ENCODE results near the gene PELI2. TPM values are rescaled to one million over a fixed set of nuclear protein-coding genes. Genes with fewer than 3 reads are reported as not detected.

Gene PELI2
- total and polyA plus RNA-seq, 2 donors from 2014 or later, result 5.2 to 27.6 TPM

GRCh38 chr14:56112781-56113180 is 5.4 kb upstream of the PELI2 start:
- peaks cover 0 to 3% (median 0%) of the 10 kb centered on the region in 3 donors for H3K4me1 ChIP-seq (ENCODE audit: control insufficient read depth in 2 of 3, insufficient read depth in 2 of 3, low read depth in 1 of 3, low read length in 3 of 3)
- H3K4me3 ChIP-seq (ENCODE audit: low read length in 3 of 3), result no peak overlapping the region
- no peak overlapping the region for H3K27ac ChIP-seq (ENCODE audit: low read depth in 2 of 2, low read length in 2 of 2)
- intact Hi-C loops (cut with DNase I), result no loop called here
- H3K36me3 ChIP-seq (ENCODE audit: control insufficient read depth in 2 of 3, insufficient read depth in 3 of 3, low read length in 3 of 3), result no peaks in the 10 kb centered on the region
- FAIRE-seq, result no peak
- no peaks in the 10 kb centered on the region for H3K27me3 ChIP-seq (ENCODE audit: control insufficient read depth, insufficient read depth, low read length)
- DNase-seq, result no peak
- no peak overlapping the region for H3K9ac ChIP-seq (ENCODE audit: low read length in 3 of 3)
- no peaks in the 10 kb centered on the region for H3K9me3 ChIP-seq (ENCODE audit: control insufficient read depth in 2 of 3, insufficient read depth in 1 of 3, low read length in 3 of 3)
- TF ChIP-seq, protein P1, sequence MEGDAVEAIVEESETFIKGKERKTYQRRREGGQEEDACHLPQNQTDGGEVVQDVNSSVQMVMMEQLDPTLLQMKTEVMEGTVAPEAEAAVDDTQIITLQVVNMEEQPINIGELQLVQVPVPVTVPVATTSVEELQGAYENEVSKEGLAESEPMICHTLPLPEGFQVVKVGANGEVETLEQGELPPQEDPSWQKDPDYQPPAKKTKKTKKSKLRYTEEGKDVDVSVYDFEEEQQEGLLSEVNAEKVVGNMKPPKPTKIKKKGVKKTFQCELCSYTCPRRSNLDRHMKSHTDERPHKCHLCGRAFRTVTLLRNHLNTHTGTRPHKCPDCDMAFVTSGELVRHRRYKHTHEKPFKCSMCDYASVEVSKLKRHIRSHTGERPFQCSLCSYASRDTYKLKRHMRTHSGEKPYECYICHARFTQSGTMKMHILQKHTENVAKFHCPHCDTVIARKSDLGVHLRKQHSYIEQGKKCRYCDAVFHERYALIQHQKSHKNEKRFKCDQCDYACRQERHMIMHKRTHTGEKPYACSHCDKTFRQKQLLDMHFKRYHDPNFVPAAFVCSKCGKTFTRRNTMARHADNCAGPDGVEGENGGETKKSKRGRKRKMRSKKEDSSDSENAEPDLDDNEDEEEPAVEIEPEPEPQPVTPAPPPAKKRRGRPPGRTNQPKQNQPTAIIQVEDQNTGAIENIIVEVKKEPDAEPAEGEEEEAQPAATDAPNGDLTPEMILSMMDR (IDR thresholded peaks at IDR 0.05; ENCODE audit: borderline replicate concordance, extremely low read depth, insufficient read depth), result no peak

DNA sequence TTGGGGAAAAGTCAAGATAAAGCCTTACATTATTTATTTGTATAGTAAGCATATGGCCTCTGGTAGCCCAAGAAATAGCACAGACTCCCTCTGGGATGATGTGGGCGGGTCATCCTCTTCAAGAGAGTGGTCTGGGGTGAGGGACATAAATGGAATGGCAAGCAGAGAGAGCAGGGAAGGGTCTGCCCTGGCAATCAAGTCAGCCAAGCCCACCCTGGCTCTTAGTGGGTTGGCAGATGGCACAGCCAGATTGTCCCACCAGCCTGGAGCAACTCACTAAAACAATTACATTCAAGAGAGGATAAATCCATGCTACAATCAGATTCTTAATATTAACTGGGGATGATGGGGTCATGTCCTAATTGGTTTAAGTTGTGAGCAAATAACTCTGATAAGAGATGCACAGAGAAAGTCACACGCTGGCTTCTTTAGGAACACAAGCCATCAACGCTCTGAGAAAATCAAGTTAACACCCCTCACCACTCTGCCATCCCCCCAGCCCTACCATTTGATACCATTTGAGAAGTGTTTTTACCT is 2.8 kb upstream of the PELI2 start:
- H3K36me3 ChIP-seq (ENCODE audit: control insufficient read depth in 2 of 3, insufficient read depth in 3 of 3, low read length in 3 of 3), result no peaks in the 10 kb centered on the region
- H3K9me3 ChIP-seq (ENCODE audit: control insufficient read depth in 2 of 3, insufficient read depth in 1 of 3, low read length in 3 of 3), result no peaks in the 10 kb centered on the region
- DNase-seq (no peak), FAIRE-seq (no peak)
- TF ChIP-seq, protein P1 (IDR thresholded peaks at IDR 0.05; ENCODE audit: borderline replicate concordance, extremely low read depth, insufficient read depth), result no peak
- no peak overlapping the region for H3K9ac ChIP-seq (ENCODE audit: low read length in 3 of 3)
- no peaks in the 10 kb centered on the region for H3K27me3 ChIP-seq (ENCODE audit: control insufficient read depth, insufficient read depth, low read length)
- peaks cover under 1 to 3% (median 2%) of the 10 kb centered on the region in 3 donors for H3K4me1 ChIP-seq (ENCODE audit: control insufficient read depth in 2 of 3, insufficient read depth in 2 of 3, low read depth in 1 of 3, low read length in 3 of 3)
- no peak overlapping the region for H3K4me3 ChIP-seq (ENCODE audit: low read length in 3 of 3)
- intact Hi-C loops (cut with DNase I), result no loop called here
- no peak overlapping the region for H3K27ac ChIP-seq (ENCODE audit: low read depth in 2 of 2, low read length in 2 of 2)

DNA sequence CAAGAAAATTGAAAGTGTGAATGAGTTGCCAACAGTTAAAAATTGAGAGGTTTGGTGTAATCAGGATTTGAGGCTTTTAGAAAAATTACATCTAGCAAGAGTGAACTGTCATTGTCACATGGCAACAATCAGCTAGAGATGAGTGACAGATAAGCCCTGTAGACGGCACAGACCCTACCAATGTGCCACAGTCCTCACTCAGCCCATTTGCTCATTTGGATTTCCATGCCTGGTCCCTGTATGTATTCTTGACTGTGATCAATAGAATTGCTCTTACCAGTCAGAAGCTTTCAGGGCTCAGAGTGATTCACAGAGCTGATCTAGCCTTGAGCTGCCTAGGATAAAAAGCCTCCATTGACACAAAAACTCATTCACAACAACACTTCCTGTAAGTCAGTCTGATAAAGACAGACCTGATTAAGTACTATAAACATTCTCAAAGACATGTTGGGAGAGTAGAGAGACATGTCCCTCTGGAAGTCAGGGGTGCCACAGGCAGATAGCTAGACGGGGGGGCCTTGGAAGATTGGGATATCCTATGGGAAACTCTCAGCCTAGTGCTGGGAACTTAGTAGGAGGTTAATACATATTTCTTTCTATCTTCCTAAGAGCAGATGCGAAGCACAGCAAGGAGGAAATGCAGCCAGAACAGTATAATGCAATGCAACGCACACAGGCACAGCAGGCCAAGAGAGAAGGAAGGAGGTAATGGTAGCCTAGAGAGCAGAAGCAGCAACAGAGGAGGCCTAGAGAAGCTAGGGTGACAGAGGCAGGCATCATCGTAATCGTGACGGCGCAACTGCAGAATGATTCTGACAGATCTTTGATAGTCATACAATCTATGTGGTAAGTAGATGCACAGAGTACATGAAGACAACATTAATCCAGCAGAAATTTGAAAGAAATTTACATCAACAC is 2.0 kb upstream of the PELI2 start:
- H3K36me3 ChIP-seq (ENCODE audit: control insufficient read depth in 2 of 3, insufficient read depth in 3 of 3, low read length in 3 of 3), result no peaks in the 10 kb centered on the region
- intact Hi-C loops (cut with DNase I), result no loop called here
- TF ChIP-seq, protein P1 (IDR thresholded peaks at IDR 0.05; ENCODE audit: borderline replicate concordance, extremely low read depth, insufficient read depth), result no peak
- H3K9ac ChIP-seq (ENCODE audit: low read length in 3 of 3), result no peak overlapping the region
- no peak overlapping the region for H3K4me3 ChIP-seq (ENCODE audit: low read length in 3 of 3)
- no peak for FAIRE-seq
- H3K27ac ChIP-seq (ENCODE audit: low read depth in 2 of 2, low read length in 2 of 2), result no peak overlapping the region
- no peaks in the 10 kb centered on the region for H3K9me3 ChIP-seq (ENCODE audit: control insufficient read depth in 2 of 3, insufficient read depth in 1 of 3, low read length in 3 of 3)
- no peak for DNase-seq
- H3K27me3 ChIP-seq (ENCODE audit: control insufficient read depth, insufficient read depth, low read length), result no peaks in the 10 kb centered on the region
- peaks cover 3 to 7% (median 3%) of the 10 kb centered on the region in 3 donors for H3K4me1 ChIP-seq (ENCODE audit: control insufficient read depth in 2 of 3, insufficient read depth in 2 of 3, low read depth in 1 of 3, low read length in 3 of 3)

Data from kidney (tissue), 14 donors.